GM21723 (cell line): Measurements from ENCODE around the gene SOAT2.
A peak's percentile ranks its signal among the peaks of the same experiment; 100 is the strongest.

Experiments
- ATAC-seq: cut with Tn5 transposase; IDR thresholded peaks from one replicate; pipeline ENCODE4 v1.9.1; 2021; ENCODE audit warnings: mild to moderate bottlenecking, moderate library complexity; ENCODE audit not compliant: unreplicated experiment

SOAT2 gene, protein sequence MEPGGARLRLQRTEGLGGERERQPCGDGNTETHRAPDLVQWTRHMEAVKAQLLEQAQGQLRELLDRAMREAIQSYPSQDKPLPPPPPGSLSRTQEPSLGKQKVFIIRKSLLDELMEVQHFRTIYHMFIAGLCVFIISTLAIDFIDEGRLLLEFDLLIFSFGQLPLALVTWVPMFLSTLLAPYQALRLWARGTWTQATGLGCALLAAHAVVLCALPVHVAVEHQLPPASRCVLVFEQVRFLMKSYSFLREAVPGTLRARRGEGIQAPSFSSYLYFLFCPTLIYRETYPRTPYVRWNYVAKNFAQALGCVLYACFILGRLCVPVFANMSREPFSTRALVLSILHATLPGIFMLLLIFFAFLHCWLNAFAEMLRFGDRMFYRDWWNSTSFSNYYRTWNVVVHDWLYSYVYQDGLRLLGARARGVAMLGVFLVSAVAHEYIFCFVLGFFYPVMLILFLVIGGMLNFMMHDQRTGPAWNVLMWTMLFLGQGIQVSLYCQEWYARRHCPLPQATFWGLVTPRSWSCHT

DNA sequence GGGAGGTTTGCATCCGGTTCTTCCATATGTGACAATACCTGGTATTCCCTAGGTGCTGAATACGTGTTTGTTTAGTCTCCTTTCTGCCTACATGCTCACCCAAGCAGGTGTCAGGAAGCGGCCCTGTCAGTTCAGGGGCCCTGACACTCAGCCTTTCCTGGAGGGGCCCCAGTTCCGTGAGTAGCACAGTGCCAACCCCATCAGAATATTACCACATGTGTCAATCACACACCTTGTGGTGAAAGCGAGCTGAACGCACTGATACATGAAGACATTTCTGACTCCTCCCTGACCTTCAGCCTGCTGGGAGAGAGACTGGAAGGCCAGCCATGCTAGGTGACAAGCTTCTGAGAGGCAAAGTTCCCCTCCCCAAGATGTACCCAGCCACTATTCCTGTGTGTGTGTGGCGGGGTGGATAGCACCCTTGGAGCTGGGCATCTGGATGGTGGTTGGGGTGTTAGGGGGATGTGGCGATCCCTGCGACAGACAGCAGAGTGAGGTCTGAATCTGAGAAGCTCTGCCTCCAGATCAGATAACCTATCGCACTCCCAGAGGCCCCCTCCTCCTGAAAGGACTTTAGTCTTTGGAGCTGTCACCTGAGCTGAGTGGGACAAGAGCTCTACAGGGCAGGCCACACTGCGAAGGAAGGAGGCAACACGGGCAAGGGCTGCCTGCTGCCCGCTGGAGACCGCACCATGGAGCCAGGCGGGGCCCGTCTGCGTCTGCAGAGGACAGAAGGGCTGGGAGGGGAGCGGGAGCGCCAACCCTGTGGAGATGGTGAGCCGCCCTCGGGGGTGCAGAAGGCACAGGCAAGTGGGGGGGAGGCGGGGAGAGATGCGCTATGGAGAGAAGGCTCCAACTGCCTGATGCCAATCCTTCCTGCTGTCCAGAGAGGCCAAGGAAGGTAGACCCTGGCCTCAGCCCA lies at the start of gene SOAT2:
Gene SOAT2, plus strand, starts transcription at position 604 of the 925 bp plus-strand sequence. Its CDS starts 92 bp downstream, at position 696.
- peak; percentile 44 for ATAC-seq

GRCh38 chr12:53054112-53054878 lies 49.0 kb upstream of the SOAT2 start:
- peak; percentile 88 for ATAC-seq

DNA sequence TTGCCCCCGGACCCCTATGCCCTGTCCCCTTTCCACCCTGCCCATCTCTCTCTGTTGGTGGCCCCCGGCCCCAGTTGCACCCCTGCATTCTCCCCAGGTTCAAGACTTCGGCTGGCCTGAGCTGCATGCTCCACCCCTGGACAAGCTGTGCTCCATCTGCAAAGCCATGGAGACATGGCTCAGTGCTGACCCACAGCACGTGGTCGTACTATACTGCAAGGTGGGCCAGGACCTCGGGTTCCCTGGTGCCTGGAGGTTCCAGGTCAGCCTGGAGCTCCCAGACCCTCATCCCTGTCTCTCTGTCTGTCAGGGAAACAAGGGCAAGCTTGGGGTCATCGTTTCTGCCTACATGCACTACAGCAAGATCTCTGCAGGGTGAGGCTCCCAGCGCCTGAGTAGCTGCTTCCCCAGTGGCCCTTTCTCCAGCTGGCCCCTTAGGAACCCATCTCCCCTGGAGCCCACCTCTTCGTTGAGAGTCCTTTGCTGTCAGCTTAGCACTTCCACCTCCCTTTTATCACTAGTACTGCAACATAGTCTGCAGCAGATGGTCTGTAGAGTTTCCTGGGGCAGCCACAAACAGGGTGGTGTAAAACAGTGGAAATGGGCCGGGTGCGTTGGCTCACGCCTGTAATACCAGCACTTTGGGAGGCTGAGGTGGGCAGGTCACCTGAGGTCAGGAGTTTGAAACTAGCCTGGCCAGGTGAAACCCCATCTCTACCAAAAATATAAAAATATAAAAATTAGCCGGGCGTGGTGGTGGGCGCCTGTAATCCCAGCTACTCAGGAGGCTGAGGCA lies 47.6 kb upstream of the SOAT2 start:
- ATAC-seq = no peak

GRCh38 chr12:53056296-53056695 lies 47.0 kb upstream of the SOAT2 start:
- ATAC-seq = no peak

GRCh38 chr12:53056901-53057300 lies 46.4 kb upstream of the SOAT2 start:
- ATAC-seq = no peak

DNA sequence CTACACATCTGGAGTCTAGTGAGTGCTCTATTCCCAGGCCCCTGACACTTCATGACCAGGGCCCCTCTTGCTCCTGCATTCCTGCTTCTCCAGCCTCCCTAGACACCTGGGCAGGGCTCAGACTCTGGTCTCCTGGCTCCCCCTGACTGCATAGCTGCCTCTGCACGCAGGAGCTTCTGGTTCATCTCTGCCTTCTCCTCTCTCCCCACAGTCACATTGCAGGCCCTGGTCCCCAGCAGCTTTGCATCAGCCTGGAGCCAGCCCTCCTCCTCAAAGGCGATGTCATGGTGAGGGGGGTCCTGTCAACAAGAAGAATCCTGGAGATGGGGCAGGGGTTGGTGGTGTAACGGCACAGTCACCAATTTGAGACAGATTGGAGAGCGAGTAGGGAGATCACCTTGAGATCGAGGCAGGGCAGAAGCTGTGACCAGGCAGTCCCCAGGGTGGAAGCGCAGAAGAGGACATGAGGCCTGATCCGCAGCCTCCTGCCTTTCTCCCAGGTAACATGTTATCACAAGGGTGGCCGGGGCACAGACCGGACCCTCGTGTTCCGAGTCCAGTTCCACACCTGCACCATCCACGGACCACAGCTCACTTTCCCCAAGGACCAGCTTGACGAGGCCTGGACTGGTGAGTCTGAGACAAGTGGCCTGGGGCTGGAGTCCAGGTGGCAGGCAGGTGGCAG lies 45.3 kb upstream of the SOAT2 start:
- no peak for ATAC-seq

- no peak for ATAC-seq
Measured at GRCh38 chr12:53058674-53059433, 44.4 kb upstream of the SOAT2 start.

DNA sequence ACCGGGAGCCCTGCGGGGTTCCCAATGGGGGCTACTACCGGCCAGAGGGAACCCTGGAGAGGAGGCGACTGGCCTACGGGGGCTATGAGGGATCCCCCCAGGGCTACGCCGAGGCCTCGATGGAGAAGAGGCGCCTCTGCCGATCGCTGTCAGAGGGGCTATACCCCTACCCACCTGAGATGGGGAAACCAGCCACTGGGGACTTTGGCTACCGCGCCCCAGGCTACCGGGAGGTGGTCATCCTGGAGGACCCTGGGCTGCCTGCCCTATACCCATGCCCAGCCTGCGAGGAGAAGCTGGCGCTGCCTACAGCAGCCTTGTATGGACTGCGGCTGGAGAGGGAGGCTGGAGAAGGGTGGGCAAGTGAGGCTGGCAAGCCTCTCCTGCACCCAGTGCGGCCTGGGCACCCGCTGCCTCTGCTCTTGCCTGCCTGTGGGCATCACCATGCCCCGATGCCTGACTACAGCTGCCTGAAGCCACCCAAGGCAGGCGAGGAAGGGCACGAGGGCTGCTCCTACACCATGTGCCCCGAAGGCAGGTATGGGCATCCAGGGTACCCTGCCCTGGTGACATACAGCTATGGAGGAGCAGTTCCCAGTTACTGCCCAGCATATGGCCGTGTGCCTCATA lies 43.7 kb upstream of the SOAT2 start:
- ATAC-seq = no peak

DNA sequence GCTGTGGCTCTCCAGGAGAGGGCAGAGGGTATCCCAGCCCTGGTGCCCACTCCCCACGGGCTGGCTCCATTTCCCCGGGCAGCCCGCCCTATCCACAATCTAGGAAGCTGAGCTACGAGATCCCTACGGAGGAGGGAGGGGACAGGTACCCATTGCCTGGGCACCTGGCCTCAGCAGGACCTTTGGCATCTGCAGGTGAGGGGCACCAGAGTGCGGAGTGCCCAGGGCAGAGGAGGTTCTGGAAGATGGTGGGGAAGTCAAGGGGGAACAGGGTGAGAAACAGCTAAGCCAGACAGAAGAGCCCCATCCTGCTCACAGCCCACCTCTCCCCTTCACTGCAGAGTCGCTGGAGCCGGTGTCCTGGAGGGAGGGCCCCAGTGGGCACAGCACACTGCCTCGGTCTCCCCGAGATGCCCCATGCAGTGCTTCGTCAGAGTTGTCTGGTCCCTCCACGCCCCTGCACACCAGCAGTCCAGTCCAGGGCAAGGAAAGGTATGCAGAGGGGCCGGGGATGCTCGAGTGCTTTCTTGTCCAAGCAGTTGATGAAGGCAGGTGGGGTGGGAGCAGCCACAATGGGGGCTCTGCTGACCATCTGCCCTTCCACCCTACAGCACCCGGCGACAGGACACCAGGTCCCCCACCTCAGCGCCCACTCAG lies 43.1 kb upstream of the SOAT2 start:
- no peak for ATAC-seq

DNA sequence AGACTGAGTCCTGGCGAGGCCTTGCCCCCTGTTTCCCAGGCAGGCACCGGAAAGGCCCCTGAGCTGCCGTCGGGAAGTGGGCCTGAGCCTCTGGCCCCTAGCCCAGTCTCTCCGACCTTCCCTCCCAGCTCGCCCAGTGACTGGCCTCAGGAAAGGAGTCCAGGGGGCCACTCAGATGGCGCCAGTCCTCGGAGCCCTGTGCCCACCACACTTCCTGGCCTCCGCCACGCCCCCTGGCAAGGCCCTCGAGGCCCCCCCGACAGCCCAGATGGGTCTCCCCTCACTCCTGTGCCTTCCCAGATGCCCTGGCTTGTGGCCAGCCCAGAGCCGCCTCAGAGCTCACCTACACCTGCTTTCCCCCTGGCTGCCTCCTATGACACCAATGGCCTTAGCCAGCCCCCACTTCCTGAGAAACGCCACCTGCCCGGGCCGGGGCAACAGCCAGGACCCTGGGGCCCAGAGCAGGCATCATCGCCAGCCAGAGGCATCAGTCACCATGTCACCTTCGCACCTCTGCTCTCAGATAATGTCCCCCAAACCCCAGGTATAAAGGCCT lies 42.5 kb upstream of the SOAT2 start:
- ATAC-seq = no peak

GRCh38 chr12:53061404-53062010 lies 41.8 kb upstream of the SOAT2 start:
- ATAC-seq = no peak

DNA sequence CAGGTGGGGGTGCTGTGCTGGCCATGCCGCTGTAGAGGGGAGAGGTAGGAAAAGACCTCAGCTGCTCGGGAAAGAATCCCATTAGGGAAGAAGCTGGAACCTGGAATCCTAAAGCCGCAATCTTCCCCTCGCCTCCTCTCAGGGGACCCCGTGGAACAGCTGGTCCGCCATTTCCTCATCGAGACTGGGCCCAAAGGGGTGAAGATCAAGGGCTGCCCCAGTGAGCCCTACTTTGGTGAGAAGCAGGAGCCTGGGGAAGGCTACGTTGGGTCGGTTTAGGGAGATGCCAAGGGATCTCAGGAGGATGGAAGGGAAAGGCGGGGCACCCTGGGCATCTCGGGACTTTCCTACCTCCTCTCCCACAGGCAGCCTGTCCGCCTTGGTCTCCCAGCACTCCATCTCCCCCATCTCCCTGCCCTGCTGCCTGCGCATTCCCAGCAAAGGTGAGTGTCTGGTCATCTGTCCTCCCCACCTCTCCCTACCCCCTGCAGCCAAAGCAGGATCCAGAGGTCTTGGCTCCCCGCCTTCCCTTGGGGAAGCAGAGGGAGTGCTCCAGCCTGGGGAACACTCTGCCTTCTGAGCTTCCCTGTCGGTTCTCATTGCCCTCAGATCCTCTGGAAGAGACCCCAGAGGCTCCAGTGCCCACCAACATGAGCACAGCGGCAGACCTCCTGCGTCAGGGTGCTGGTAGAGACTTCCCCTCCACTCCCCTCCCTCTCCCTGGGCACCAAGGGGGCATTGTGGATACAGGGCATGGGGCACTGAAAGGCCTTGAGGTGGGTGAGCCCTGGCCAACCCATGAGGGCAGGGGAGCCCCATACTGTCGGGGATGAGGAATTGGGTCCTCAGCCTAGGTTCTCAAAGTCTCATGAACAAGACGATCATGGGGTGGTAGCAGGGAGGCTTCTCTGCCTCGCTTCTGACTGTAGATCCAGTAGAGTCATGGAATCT lies 41.0 kb upstream of the SOAT2 start:
- no peak for ATAC-seq

DNA sequence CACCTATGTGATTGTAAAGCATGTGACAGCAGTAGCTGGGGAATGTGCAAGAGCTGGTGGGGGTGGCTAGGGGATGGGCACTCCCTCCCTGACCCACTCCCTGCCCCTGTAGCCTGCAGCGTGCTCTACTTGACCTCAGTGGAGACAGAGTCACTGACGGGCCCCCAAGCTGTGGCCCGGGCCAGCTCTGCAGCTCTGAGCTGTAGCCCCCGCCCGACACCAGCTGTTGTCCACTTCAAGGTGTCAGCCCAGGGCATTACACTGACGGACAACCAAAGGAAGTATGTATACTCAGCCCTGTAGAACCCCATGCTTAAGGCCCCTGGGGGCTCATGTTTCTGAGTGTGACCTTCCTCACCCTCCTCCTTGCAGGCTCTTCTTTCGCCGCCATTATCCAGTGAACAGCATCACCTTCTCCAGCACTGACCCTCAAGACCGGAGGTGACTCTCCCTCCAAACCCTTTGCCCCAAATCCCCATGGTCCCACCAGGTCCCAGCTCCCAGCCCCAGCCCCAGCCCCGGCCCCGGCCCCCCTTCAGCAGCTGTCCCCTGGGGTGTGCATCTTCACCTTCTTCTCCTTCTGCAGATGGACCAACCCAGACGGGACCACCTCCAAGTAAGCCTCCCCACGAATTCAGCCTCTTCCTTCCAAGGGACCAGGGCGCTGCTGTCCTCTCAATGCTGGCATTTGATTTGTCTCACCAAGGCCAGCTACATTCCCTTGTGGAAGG lies 40.1 kb upstream of the SOAT2 start:
- no peak for ATAC-seq

- no peak for ATAC-seq
Measured at GRCh38 chr12:53063708-53064612, 39.3 kb upstream of the SOAT2 start.
